ENCODE results near the gene MC3R.

DNA sequence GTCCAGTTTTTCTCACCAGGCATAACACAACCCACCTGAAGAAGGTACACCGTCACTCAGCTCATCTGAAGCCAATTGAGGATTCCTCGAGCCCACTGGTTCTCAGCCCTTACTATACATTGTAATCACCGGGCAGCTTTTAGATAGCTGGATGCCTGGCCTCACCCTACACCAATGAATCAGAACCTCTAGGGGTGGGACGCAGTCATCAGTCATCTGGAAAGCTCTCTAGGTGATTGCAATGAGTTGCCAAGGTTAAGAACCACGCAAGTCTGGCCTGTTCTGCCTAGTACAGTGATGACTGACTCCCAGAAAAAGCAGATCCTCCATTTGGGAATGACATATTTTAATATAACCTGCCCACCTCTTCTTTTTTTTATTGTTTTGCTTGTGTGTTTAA is 41.1 kb downstream of the MC3R start:
- TF ChIP-seq, protein P1, sequence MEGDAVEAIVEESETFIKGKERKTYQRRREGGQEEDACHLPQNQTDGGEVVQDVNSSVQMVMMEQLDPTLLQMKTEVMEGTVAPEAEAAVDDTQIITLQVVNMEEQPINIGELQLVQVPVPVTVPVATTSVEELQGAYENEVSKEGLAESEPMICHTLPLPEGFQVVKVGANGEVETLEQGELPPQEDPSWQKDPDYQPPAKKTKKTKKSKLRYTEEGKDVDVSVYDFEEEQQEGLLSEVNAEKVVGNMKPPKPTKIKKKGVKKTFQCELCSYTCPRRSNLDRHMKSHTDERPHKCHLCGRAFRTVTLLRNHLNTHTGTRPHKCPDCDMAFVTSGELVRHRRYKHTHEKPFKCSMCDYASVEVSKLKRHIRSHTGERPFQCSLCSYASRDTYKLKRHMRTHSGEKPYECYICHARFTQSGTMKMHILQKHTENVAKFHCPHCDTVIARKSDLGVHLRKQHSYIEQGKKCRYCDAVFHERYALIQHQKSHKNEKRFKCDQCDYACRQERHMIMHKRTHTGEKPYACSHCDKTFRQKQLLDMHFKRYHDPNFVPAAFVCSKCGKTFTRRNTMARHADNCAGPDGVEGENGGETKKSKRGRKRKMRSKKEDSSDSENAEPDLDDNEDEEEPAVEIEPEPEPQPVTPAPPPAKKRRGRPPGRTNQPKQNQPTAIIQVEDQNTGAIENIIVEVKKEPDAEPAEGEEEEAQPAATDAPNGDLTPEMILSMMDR (conservative IDR thresholded peaks at IDR 0.05 in 1 of 2, IDR thresholded peaks at IDR 0.05 in 1 of 2; ENCODE audit: low read depth in 1 of 2, low read length in 2 of 2), result no peak
- no peak for TF ChIP-seq EZH2 (IDR thresholded peaks at IDR 0.05; ENCODE audit: low read length, missing control alignments)
